H9 (cell line): ENCODE data around the gene PLA2G4D. TPM values are rescaled to one million over a fixed set of nuclear protein-coding genes. Genes with fewer than 3 reads are reported as not detected.

Source experiments
- DNase-seq: peaks from one replicate; pipeline ENCODE4 v3.0.0-alpha.2; 2017
- H2AFZ ChIP-seq: one replicate; pipeline ENCODE4 v1.6.1; 2013; ENCODE audit warnings: mild to moderate bottlenecking, low read length, control low read depth, moderate library complexity
- H2AK5ac ChIP-seq: 2 replicates; pipeline ENCODE4 v1.6.1; 2013; ENCODE audit warnings: low read length, control low read depth, mixed read lengths; ENCODE audit not compliant: insufficient read length
- H2BK120ac ChIP-seq: one replicate; pipeline ENCODE4 v1.6.1; 2013; ENCODE audit warnings: low read depth, mild to moderate bottlenecking, low read length, control low read depth, inconsistent platforms; ENCODE audit not compliant: poor library complexity, severe bottlenecking
- H2BK12ac ChIP-seq: 2 replicates; pipeline ENCODE4 v1.6.1; 2013; ENCODE audit warnings: low read length, control low read depth, mixed read lengths, low read depth; ENCODE audit not compliant: insufficient read length
- H2BK15ac ChIP-seq: 2 replicates; pipeline ENCODE4 v1.6.1; 2013; ENCODE audit warnings: low read depth, low read length, control low read depth
- H2BK20ac ChIP-seq: one replicate; pipeline ENCODE4 v1.6.1; 2013; ENCODE audit warnings: low read depth, mild to moderate bottlenecking, low read length, control low read depth, inconsistent platforms; ENCODE audit not compliant: poor library complexity, severe bottlenecking
- H2BK5ac ChIP-seq: 2 replicates; pipeline ENCODE4 v1.6.1; 2013; ENCODE audit warnings: low read length, control low read depth, mixed read lengths; ENCODE audit not compliant: insufficient read length
- H3K14ac ChIP-seq: 2 replicates; pipeline ENCODE4 v1.6.1; 2013; ENCODE audit warnings: low read length, control low read depth; ENCODE audit not compliant: insufficient read depth
- H3K18ac ChIP-seq: 2 replicates; pipeline ENCODE4 v1.6.1; 2013; ENCODE audit warnings: low read depth, mild to moderate bottlenecking, mixed read lengths, low read length, control low read depth; ENCODE audit not compliant: insufficient read length
- H3K23ac ChIP-seq: 2 replicates; pipeline ENCODE4 v1.6.1; 2013; ENCODE audit warnings: low read length, control low read depth, mixed read lengths, low read depth; ENCODE audit not compliant: insufficient read length
- H3K23me2 ChIP-seq: 2 replicates; pipeline ENCODE4 v1.6.1; 2013; ENCODE audit warnings: low read depth, mild to moderate bottlenecking, mixed read lengths, low read length, control low read depth; ENCODE audit not compliant: insufficient read length, poor library complexity, severe bottlenecking
- H3K27ac ChIP-seq: 2 replicates; pipeline ENCODE4 v1.5.1; 2013; ENCODE audit warnings: low read length, control low read depth, mixed read lengths, low read depth; ENCODE audit not compliant: insufficient read length
- H3K27me3 ChIP-seq: 2 replicates; pipeline ENCODE4 v1.6.1; 2013; ENCODE audit warnings: low read length, control low read depth, inconsistent platforms; ENCODE audit not compliant: insufficient read depth
- H3K4ac ChIP-seq: 2 replicates; pipeline ENCODE4 v1.6.1; 2013; ENCODE audit warnings: low read depth, mild to moderate bottlenecking, control low read depth, inconsistent platforms, low read length, moderate library complexity
- H3K4me1 ChIP-seq: 2 replicates; pipeline ENCODE4 v1.6.1; 2013; ENCODE audit warnings: low read length, control low read depth, inconsistent platforms; ENCODE audit not compliant: insufficient read depth
- H3K4me2 ChIP-seq: 2 replicates; pipeline ENCODE4 v1.6.1; 2013; ENCODE audit warnings: low read length, control low read depth, mixed read lengths; ENCODE audit not compliant: insufficient read length, insufficient read depth
- H3K56ac ChIP-seq: 2 replicates; pipeline ENCODE4 v1.6.1; 2013; ENCODE audit warnings: low read depth, mild to moderate bottlenecking, mixed read lengths, low read length, control low read depth; ENCODE audit not compliant: insufficient read length
- H3K79me1 ChIP-seq: 2 replicates; pipeline ENCODE4 v1.6.1; 2013; ENCODE audit warnings: low read depth, mild to moderate bottlenecking, moderate library complexity, low read length, control low read depth, inconsistent platforms; ENCODE audit not compliant: insufficient read depth, poor library complexity, severe bottlenecking
- H3K79me2 ChIP-seq: 2 replicates; pipeline ENCODE4 v1.6.1; 2013; ENCODE audit warnings: low read length, control low read depth, inconsistent platforms; ENCODE audit not compliant: insufficient read depth
- H3K9ac ChIP-seq: 2 replicates; pipeline ENCODE4 v1.6.1; 2013; ENCODE audit warnings: low read length, control low read depth, mixed read lengths; ENCODE audit not compliant: insufficient read length; ENCODE audit errors: extremely low read depth
- H3K9me3 ChIP-seq: one replicate; pipeline ENCODE4 v1.6.1; 2013; ENCODE audit warnings: low read depth, low read length, inconsistent platforms; ENCODE audit not compliant: control insufficient read depth
- H3T11ph ChIP-seq: one replicate; pipeline ENCODE4 v1.6.1; 2013; ENCODE audit warnings: mild to moderate bottlenecking, low read length, control low read depth, inconsistent platforms
- H4K20me1 ChIP-seq: one replicate; pipeline ENCODE4 v1.6.1; 2013; ENCODE audit not compliant: control insufficient read depth, insufficient read length, insufficient read depth
- H4K5ac ChIP-seq: 2 replicates; pipeline ENCODE4 v1.6.1; 2013; ENCODE audit warnings: low read depth, mild to moderate bottlenecking, mixed read lengths, low read length, control low read depth; ENCODE audit not compliant: insufficient read length
- H4K8ac ChIP-seq: replicated peaks from 2 replicates; pipeline ENCODE4 v1.6.1; 2013; ENCODE audit warnings: low read length, control low read depth, mixed read lengths, low read depth; ENCODE audit not compliant: insufficient read length
- H4K91ac ChIP-seq: 2 replicates; pipeline ENCODE4 v1.6.1; 2013; ENCODE audit warnings: low read depth, mild to moderate bottlenecking, moderate library complexity, mixed read lengths, low read length, control low read depth; ENCODE audit not compliant: insufficient read length
- H3K27ac Mint-ChIP-seq, 3 experiments: 2 replicates in 2 of 3; 3 replicates in 1 of 3; pipeline ENCODE4 v1.8.0; 2020 to 2021; ENCODE audit warnings: mixed read lengths in 3 of 3, mild to moderate bottlenecking in 1 of 3, moderate library complexity in 1 of 3
- H3K27me3 Mint-ChIP-seq: 2 replicates; pipeline ENCODE4 v1.8.0; 2021; ENCODE audit warnings: low read depth, mild to moderate bottlenecking, moderate library complexity, mixed read lengths
- H3K36me3 Mint-ChIP-seq, 3 experiments: 2 replicates in 2 of 3; 3 replicates in 1 of 3; pipeline ENCODE4 v1.8.0; 2020 to 2021; ENCODE audit warnings: low read depth in 3 of 3, mixed read lengths in 3 of 3; ENCODE audit not compliant: insufficient read depth in 1 of 3
- H3K4me1 Mint-ChIP-seq, 2 experiments: 2 replicates each; pipeline ENCODE4 v1.8.0; 2020; ENCODE audit warnings: mixed read lengths in 2 of 2
- H3K4me3 Mint-ChIP-seq, 2 experiments: 2 replicates in 1 of 2; 3 replicates in 1 of 2; pipeline ENCODE4 v1.8.0; 2020 to 2021; ENCODE audit warnings: mild to moderate bottlenecking in 2 of 2, mixed read lengths in 2 of 2, moderate library complexity in 1 of 2
- H3K9me3 Mint-ChIP-seq, 2 experiments: 2 replicates in 1 of 2; 3 replicates in 1 of 2; pipeline ENCODE4 v1.8.0; 2020; ENCODE audit warnings: mild to moderate bottlenecking in 2 of 2, mixed read lengths in 2 of 2, moderate library complexity in 1 of 2
- CTCF ChIP-seq: fragments of 200-600 bp; sonication (generic); conservative IDR thresholded peaks from 3 replicates; pipeline ENCODE4 v1.8.0; 2021; ENCODE audit warnings: antibody characterized with exemption, mild to moderate bottlenecking
- WGBS: extraction: QIAGEN DNeasy Blood & Tissue Kit; methylation state at CpG from one replicate; pipeline ENCODE4 v1.1.7; 2013; ENCODE audit warnings: missing lambda C conversion rate, low lambda C conversion rate, mixed read lengths; ENCODE audit not compliant: insufficient read length; ENCODE audit errors: extremely low coverage; 5-methylcytosine and 5-hydroxymethylcytosine counted together
- total RNA-seq: library from RNA; stranded (reverse); gene quantifications from 2 replicates; pipeline ENCODE4 v1.2.1, GENCODE V29; 2021

PLA2G4D gene
- total RNA-seq, 1 experiment from 2014 or later = 0.33 TPM

GRCh38 chr15:42133886-42134502 is 39.6 kb upstream of the PLA2G4D start:
- Histone ChIP-seq H3K79me1 (no peaks in the 10 kb centered on the region), H3K56ac (no peak overlapping the region), H2BK5ac (no peak overlapping the region), H3K27ac (no peak overlapping the region), H2BK12ac (no peak overlapping the region), H2BK20ac (no peak overlapping the region), H4K20me1 (no peaks in the 10 kb centered on the region), H3K9ac (no peak overlapping the region), H3K18ac (no peak overlapping the region), H4K8ac (no peak overlapping the region), H2AK5ac (no peak overlapping the region), H2AFZ (no peak overlapping the region), H3K4me1 (no peaks in the 10 kb centered on the region), H3K4me2 (no peak overlapping the region), H2BK15ac (no peak overlapping the region), H2BK120ac (no peak overlapping the region), H3K23me2 (no peaks in the 10 kb centered on the region), H3K79me2 (no peaks in the 10 kb centered on the region), H4K5ac (no peak overlapping the region), H3K14ac (no peak overlapping the region), H3K23ac (no peak overlapping the region), H4K91ac (no peak overlapping the region), H3K9me3 (no peaks in the 10 kb centered on the region), H3K27me3 (no peaks in the 10 kb centered on the region), H3T11ph (no peak overlapping the region), H3K4ac (no peak overlapping the region)
- Mint-ChIP-seq H3K9me3 (peaks cover 0 to 2% of the 10 kb centered on the region in 2 experiments; a peak in 1 of 5 replicates), H3K36me3 (no peaks in the 10 kb centered on the region), H3K27ac (no peak overlapping the region), H3K4me3 (no peak overlapping the region), H3K27me3 (no peaks in the 10 kb centered on the region), H3K4me1 (peaks cover 7 to 14% of the 10 kb centered on the region in 2 experiments)
- no CpG with 5 or more reads among the region's 11 CpGs for WGBS
- peak; percentile 89 for DNase-seq
- TF ChIP-seq CTCF = peak; percentile 87
